Neural progenitor cell (in vitro differentiated cells): ENCODE measurements around the gene ADAMTS14. TPM values are rescaled to one million over a fixed set of nuclear protein-coding genes. Genes with fewer than 3 reads are reported as not detected.

Experiments used
- DNase-seq: peaks from one replicate; pipeline ENCODE4 v3.0.0-alpha.2; 2016; ENCODE audit warnings: low spot score
- H2AFZ ChIP-seq: fragments of 200-600 bp; sonication (generic); replicated peaks from 2 replicates; pipeline ENCODE4 v1.6.1; 2016; ENCODE audit warnings: antibody characterized with exemption
- H3F3A ChIP-seq: fragments of 200-600 bp; sonication (generic); 2 replicates; pipeline ENCODE4 v1.6.1; 2016; ENCODE audit warnings: antibody characterized with exemption, low read depth
- H3K27ac ChIP-seq: fragments of 200-600 bp; sonication (generic); 2 replicates; pipeline ENCODE4 v1.5.1; 2016; ENCODE audit warnings: mild to moderate bottlenecking
- H3K27me3 ChIP-seq: fragments of 200-600 bp; sonication (generic); 2 replicates; pipeline ENCODE4 v1.6.1; 2016; ENCODE audit warnings: mild to moderate bottlenecking, moderate library complexity
- H3K36me3 ChIP-seq: fragments of 200-600 bp; sonication (generic); 2 replicates; pipeline ENCODE4 v1.5.1; 2016
- H3K4me1 ChIP-seq: fragments of 200-600 bp; sonication (generic); 2 replicates; pipeline ENCODE4 v1.6.1; 2016; ENCODE audit warnings: mixed run types
- H3K4me2 ChIP-seq: fragments of 200-600 bp; sonication (generic); 2 replicates; pipeline ENCODE4 v1.6.1; 2016
- H3K4me3 ChIP-seq: fragments of 200-600 bp; sonication (generic); 2 replicates; pipeline ENCODE4 v1.5.1; 2016
- H3K79me2 ChIP-seq: fragments of 200-600 bp; sonication (generic); 2 replicates; pipeline ENCODE4 v1.6.1; 2016; ENCODE audit warnings: low read depth
- H3K9ac ChIP-seq: fragments of 200-600 bp; sonication (generic); 2 replicates; pipeline ENCODE4 v1.6.1; 2016
- H3K9me3 ChIP-seq: fragments of 200-600 bp; sonication (generic); 2 replicates; pipeline ENCODE4 v1.5.1; 2016; ENCODE audit warnings: low read depth
- H4K20me1 ChIP-seq: fragments of 200-600 bp; sonication (generic); 2 replicates; pipeline ENCODE4 v1.6.1; 2016; ENCODE audit warnings: low read depth
- H3K27ac Mint-ChIP-seq: 3 replicates; pipeline ENCODE4 v1.8.0; 2021; ENCODE audit warnings: mixed read lengths
- H3K27me3 Mint-ChIP-seq: 2 replicates; pipeline ENCODE4 v1.8.0; 2022; ENCODE audit warnings: low read depth, mild to moderate bottlenecking, inconsistent platforms, moderate library complexity, mixed read lengths; ENCODE audit not compliant: insufficient read depth
- H3K36me3 Mint-ChIP-seq: 3 replicates; pipeline ENCODE4 v1.8.0; 2021; ENCODE audit warnings: mixed read lengths
- H3K4me1 Mint-ChIP-seq: 3 replicates; pipeline ENCODE4 v1.8.0; 2021; ENCODE audit warnings: mixed read lengths
- H3K4me3 Mint-ChIP-seq: 3 replicates; pipeline ENCODE4 v1.8.0; 2021; ENCODE audit warnings: mild to moderate bottlenecking, moderate library complexity, mixed read lengths
- H3K9me3 Mint-ChIP-seq: 3 replicates; pipeline ENCODE4 v1.8.0; 2020; ENCODE audit warnings: mixed read lengths
- EZH2 ChIP-seq: fragments of 200-600 bp; sonication (generic); IDR thresholded peaks from 2 replicates; pipeline ENCODE4 v1.6.1; 2017; ENCODE audit warnings: antibody characterized with exemption, mild to moderate bottlenecking, moderate library complexity
- EZH2phosphoT487 ChIP-seq: fragments of 200-600 bp; sonication (generic); IDR thresholded peaks from 2 replicates; pipeline ENCODE4 v1.6.1; 2017; ENCODE audit warnings: antibody characterized with exemption
- total RNA-seq: library from RNA; depleted of rRNA; stranded (reverse); fragments of >200 nt; gene quantifications from 2 replicates; pipeline ENCODE4 v1.2.3, GENCODE V29; 2015; ENCODE audit warnings: low replicate concordance
- TF ChIP-seq, protein P1 (sequence below): fragments of 200-600 bp; sonication (generic); IDR thresholded peaks from 2 replicates; pipeline ENCODE4 v1.5.1; 2017; ENCODE audit warnings: antibody characterized with exemption, mild to moderate bottlenecking

The ADAMTS14 gene
- total RNA-seq, 1 donor from 2014 or later: not detected

DNA sequence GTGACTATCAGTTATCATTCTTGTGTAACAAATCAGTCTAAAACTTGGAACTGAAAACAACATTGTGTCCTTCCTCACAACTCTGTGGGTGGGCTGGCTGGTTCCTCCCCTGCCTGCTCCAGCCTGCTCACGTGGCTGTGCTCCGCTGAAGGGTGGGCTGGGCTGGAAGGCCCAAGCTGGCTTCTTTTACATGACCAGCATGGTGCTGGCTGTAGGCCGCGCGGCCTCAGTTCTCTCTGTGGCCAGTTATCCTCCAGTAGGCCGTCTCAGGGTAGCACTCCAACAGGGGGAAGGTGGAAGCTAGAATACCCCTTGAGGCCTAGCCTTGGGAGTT is 11.3 kb downstream of the ADAMTS14 start:
- Mint-ChIP-seq H3K9me3 (peaks cover 7% of the 10 kb centered on the region), H3K36me3 (no peaks in the 10 kb centered on the region), H3K27ac (no peak overlapping the region)

DNA sequence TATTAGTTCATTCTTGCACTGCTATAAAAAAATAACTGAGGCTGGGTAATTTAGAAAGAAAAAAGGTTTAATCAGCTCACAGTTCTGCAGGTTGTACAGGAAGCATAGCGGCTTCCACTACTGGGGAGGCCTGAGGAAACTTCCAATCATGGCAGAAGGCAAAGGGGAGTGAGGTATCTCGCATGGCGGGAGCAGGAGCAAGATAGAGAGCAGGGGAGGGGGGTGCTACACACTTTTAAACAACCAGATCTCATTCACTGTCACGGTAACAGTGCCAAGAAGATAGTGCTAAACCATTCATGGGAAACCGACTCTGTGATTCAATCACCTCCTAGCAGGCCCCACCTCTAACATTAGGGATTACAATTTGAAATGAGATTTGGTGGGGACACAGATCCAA is 11.6 kb downstream of the ADAMTS14 start:
- no peak for DNase-seq
- Histone ChIP-seq H4K20me1 (no peaks in the 10 kb centered on the region), H3K4me1 (no peaks in the 10 kb centered on the region), H3K79me2 (no peaks in the 10 kb centered on the region), H3K4me3 (no peak overlapping the region), H3F3A (peaks cover 8% of the 10 kb centered on the region), H3K4me2 (no peak overlapping the region), H3K27me3 (no peaks in the 10 kb centered on the region), H3K27ac (no peak overlapping the region), H3K9me3 (no peaks in the 10 kb centered on the region), H3K9ac (no peak overlapping the region), H3K36me3 (no peaks in the 10 kb centered on the region), H2AFZ (no peak overlapping the region)
- Mint-ChIP-seq H3K4me3 (no peak overlapping the region), H3K9me3 (peaks cover 7% of the 10 kb centered on the region), H3K4me1 (peaks cover 49% of the 10 kb centered on the region), H3K36me3 (no peaks in the 10 kb centered on the region), H3K27me3 (peaks cover 10% of the 10 kb centered on the region), H3K27ac (no peak overlapping the region)
- TF ChIP-seq, protein P1, sequence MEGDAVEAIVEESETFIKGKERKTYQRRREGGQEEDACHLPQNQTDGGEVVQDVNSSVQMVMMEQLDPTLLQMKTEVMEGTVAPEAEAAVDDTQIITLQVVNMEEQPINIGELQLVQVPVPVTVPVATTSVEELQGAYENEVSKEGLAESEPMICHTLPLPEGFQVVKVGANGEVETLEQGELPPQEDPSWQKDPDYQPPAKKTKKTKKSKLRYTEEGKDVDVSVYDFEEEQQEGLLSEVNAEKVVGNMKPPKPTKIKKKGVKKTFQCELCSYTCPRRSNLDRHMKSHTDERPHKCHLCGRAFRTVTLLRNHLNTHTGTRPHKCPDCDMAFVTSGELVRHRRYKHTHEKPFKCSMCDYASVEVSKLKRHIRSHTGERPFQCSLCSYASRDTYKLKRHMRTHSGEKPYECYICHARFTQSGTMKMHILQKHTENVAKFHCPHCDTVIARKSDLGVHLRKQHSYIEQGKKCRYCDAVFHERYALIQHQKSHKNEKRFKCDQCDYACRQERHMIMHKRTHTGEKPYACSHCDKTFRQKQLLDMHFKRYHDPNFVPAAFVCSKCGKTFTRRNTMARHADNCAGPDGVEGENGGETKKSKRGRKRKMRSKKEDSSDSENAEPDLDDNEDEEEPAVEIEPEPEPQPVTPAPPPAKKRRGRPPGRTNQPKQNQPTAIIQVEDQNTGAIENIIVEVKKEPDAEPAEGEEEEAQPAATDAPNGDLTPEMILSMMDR: no peak
- TF ChIP-seq EZH2phosphoT487: no peak
- TF ChIP-seq EZH2: no peak

More for the DNA sequence above, 11.3 kb downstream of the ADAMTS14 start:
- H3K27ac ChIP-seq: no peak overlapping the region
- no peaks in the 10 kb centered on the region for H4K20me1 ChIP-seq
- Mint-ChIP-seq H3K4me3 (peak overlapping the region; percentile 27), H3K27me3 (peaks cover 12% of the 10 kb centered on the region), H3K4me1 (peaks cover 51% of the 10 kb centered on the region)
- H3K9ac ChIP-seq: no peak overlapping the region
- H3F3A ChIP-seq: peaks cover 8% of the 10 kb centered on the region
- no peak overlapping the region for H2AFZ ChIP-seq
- no peak overlapping the region for H3K4me3 ChIP-seq
- no peak for TF ChIP-seq EZH2
- TF ChIP-seq EZH2phosphoT487: no peak
- no peaks in the 10 kb centered on the region for H3K79me2 ChIP-seq
- H3K9me3 ChIP-seq: no peaks in the 10 kb centered on the region
- H3K36me3 ChIP-seq: no peaks in the 10 kb centered on the region
- H3K27me3 ChIP-seq: no peaks in the 10 kb centered on the region
- no peak for DNase-seq
- no peak overlapping the region for H3K4me2 ChIP-seq
- H3K4me1 ChIP-seq: no peaks in the 10 kb centered on the region

DNA sequence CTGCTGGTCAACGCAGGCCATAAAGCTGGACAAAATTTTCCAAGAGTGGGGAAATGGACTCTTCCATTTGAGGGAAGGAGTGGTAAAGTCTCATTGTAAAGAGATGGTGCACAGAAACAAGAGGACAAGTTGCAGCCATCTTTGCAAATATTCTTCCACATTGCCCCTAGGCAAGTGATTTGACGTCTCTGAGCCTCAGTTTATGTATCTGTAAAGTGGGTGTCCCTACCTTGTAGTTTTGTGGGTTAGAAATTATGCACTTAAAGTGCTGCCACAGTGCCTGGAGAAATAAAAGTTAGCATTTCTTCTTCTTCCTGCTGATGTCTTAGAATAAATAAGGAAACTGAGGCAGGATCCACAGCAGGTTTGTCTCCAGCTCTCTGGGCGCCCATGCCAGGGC is 12.1 kb downstream of the ADAMTS14 start:
- no peaks in the 10 kb centered on the region for H3K4me1 ChIP-seq
- H3K36me3 Mint-ChIP-seq: no peaks in the 10 kb centered on the region
- H3F3A ChIP-seq: peaks cover 8% of the 10 kb centered on the region

DNA sequence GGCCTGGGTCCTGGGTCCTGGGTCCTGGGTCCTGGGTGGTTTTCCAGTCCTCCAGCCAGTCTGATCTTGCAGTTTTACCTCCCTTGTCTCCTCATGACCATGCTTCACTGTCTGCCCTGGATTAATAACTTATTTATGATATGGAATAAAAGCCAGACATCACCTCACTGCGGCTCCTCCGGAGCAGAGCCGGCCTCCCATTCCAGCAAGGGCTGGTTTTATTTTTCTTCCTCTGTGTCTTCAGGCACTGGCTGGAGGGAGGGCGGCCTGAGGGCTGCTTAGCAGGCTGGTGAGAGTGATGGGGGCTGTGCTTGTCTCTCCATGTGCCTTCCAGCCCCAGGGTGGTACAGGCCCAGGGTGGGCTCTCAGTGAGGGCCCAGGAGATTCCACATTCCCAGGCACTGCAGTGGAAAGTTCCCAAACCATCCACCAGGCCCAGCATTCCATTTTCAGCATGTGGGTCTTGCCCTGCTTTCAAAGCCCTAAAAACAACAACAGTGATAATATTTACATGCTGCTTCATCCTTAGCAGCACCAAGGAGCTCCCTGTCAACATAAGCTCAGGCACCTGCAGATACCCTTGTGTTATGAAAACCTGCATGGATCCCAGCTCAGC is 12.6 kb downstream of the ADAMTS14 start:
- peaks cover 7% of the 10 kb centered on the region for H3K27me3 Mint-ChIP-seq
- Histone ChIP-seq H3K4me1 (no peaks in the 10 kb centered on the region), H3K4me3 (no peak overlapping the region), H3K9ac (no peak overlapping the region), H3K36me3 (no peaks in the 10 kb centered on the region), H3K27ac (no peak overlapping the region), H3K9me3 (no peaks in the 10 kb centered on the region), H3F3A (peaks cover 8% of the 10 kb centered on the region), H3K79me2 (no peaks in the 10 kb centered on the region), H2AFZ (no peak overlapping the region), H3K27me3 (no peaks in the 10 kb centered on the region), H3K4me2 (no peak overlapping the region), H4K20me1 (no peaks in the 10 kb centered on the region)
- H3K27ac Mint-ChIP-seq: peak overlapping the region; percentile 77
- peaks cover 7% of the 10 kb centered on the region for H3K9me3 Mint-ChIP-seq
- no peak for DNase-seq
- no peaks in the 10 kb centered on the region for H3K36me3 Mint-ChIP-seq
- TF ChIP-seq EZH2 (no peak), EZH2phosphoT487 (no peak)
- TF ChIP-seq, protein P1: no peak
- no peak overlapping the region for H3K4me3 Mint-ChIP-seq
- H3K4me1 Mint-ChIP-seq: peaks cover 42% of the 10 kb centered on the region

More for the DNA sequence above, 12.1 kb downstream of the ADAMTS14 start:
- H4K20me1 ChIP-seq: no peaks in the 10 kb centered on the region
- H3K4me1 Mint-ChIP-seq: peaks cover 46% of the 10 kb centered on the region
- H3K79me2 ChIP-seq: no peaks in the 10 kb centered on the region
- H3K9ac ChIP-seq: no peak overlapping the region
- TF ChIP-seq EZH2 (no peak), EZH2phosphoT487 (no peak)
- TF ChIP-seq, protein P1: no peak
- H3K27me3 ChIP-seq: no peaks in the 10 kb centered on the region
- no peak overlapping the region for H3K27ac ChIP-seq
- H3K4me3 Mint-ChIP-seq: no peak overlapping the region
- no peak overlapping the region for H3K27ac Mint-ChIP-seq
- peaks cover 7% of the 10 kb centered on the region for H3K9me3 Mint-ChIP-seq
- H3K27me3 Mint-ChIP-seq: peaks cover 7% of the 10 kb centered on the region
- H3K4me2 ChIP-seq: no peak overlapping the region
- H3K36me3 ChIP-seq: no peaks in the 10 kb centered on the region
- no peaks in the 10 kb centered on the region for H3K9me3 ChIP-seq
- no peak overlapping the region for H3K4me3 ChIP-seq
- no peak for DNase-seq
- no peak overlapping the region for H2AFZ ChIP-seq
